ENCODE measurements around the gene MRPS18B.

DNA sequence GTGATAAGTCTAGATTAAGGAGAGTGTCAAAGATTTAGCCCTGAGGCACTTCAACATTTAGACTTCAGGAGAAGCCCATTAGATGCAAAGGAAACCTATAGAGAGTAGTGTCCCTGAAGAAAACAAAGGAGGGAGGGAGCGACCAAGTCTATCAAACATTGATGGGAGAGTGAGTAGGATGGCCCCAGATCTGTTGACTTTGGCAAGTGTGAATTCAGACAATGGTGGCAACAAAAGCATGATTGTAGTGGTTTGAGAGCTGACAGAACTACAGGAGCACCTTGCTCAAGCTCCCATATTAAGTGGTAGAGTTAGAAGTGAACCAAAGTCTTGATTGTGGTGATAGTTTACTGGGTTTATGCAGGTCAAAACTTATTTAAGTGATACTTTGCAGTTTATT lies 47.4 kb upstream of the MRPS18B start:
- no peak for TF ChIP-seq ZNF510 (CRISPR knock-in tag; IDR thresholded peaks at IDR 0.05; ENCODE audit: low read depth)
- TF ChIP-seq, protein P1, sequence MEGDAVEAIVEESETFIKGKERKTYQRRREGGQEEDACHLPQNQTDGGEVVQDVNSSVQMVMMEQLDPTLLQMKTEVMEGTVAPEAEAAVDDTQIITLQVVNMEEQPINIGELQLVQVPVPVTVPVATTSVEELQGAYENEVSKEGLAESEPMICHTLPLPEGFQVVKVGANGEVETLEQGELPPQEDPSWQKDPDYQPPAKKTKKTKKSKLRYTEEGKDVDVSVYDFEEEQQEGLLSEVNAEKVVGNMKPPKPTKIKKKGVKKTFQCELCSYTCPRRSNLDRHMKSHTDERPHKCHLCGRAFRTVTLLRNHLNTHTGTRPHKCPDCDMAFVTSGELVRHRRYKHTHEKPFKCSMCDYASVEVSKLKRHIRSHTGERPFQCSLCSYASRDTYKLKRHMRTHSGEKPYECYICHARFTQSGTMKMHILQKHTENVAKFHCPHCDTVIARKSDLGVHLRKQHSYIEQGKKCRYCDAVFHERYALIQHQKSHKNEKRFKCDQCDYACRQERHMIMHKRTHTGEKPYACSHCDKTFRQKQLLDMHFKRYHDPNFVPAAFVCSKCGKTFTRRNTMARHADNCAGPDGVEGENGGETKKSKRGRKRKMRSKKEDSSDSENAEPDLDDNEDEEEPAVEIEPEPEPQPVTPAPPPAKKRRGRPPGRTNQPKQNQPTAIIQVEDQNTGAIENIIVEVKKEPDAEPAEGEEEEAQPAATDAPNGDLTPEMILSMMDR (CRISPR knock-in tag; IDR thresholded peaks at IDR 0.05), result no peak
- TF ChIP-seq ZBTB21 (CRISPR knock-in tag; IDR thresholded peaks at IDR 0.05), result no peak
- no peak for TF ChIP-seq GATAD1 (CRISPR knock-in tag; IDR thresholded peaks at IDR 0.05)
- no peak for TF ChIP-seq ZNF274 (CRISPR knock-in tag; IDR thresholded peaks at IDR 0.05)
- TF ChIP-seq, protein P2, sequence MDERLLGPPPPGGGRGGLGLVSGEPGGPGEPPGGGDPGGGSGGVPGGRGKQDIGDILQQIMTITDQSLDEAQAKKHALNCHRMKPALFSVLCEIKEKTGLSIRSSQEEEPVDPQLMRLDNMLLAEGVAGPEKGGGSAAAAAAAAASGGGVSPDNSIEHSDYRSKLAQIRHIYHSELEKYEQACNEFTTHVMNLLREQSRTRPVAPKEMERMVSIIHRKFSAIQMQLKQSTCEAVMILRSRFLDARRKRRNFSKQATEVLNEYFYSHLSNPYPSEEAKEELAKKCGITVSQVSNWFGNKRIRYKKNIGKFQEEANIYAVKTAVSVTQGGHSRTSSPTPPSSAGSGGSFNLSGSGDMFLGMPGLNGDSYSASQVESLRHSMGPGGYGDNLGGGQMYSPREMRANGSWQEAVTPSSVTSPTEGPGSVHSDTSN (CRISPR knock-in tag; IDR thresholded peaks at IDR 0.05), result no peak
- TF ChIP-seq GTF2F1 (IDR thresholded peaks at IDR 0.05; ENCODE audit: low read length), result no peak
- TF ChIP-seq TCF7L2 (IDR thresholded peaks at IDR 0.05; ENCODE audit: low read depth, low read length), result no peak
- TF ChIP-seq, protein P3, sequence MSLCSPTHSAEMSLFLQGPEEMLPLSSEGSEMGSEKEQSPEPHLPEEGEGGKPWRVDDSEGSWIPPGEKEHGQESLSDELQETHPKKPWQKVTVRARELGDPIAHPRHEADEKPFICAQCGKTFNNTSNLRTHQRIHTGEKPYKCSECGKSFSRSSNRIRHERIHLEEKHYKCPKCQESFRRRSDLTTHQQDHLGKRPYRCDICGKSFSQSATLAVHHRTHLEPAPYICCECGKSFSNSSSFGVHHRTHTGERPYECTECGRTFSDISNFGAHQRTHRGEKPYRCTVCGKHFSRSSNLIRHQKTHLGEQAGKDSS (CRISPR knock-in tag; IDR thresholded peaks at IDR 0.05; ENCODE audit: borderline replicate concordance, low read depth), result no peak
- no peak for TF ChIP-seq NCOA2 (CRISPR knock-in tag; IDR thresholded peaks at IDR 0.05)
- TF ChIP-seq KMT2B (CRISPR knock-in tag; IDR thresholded peaks at IDR 0.05), result no peak
- no peak for TF ChIP-seq SRSF4 (IDR thresholded peaks at IDR 0.05; ENCODE audit: low read depth, low read length, poor library complexity, severe bottlenecking)
- TF ChIP-seq, protein P4, sequence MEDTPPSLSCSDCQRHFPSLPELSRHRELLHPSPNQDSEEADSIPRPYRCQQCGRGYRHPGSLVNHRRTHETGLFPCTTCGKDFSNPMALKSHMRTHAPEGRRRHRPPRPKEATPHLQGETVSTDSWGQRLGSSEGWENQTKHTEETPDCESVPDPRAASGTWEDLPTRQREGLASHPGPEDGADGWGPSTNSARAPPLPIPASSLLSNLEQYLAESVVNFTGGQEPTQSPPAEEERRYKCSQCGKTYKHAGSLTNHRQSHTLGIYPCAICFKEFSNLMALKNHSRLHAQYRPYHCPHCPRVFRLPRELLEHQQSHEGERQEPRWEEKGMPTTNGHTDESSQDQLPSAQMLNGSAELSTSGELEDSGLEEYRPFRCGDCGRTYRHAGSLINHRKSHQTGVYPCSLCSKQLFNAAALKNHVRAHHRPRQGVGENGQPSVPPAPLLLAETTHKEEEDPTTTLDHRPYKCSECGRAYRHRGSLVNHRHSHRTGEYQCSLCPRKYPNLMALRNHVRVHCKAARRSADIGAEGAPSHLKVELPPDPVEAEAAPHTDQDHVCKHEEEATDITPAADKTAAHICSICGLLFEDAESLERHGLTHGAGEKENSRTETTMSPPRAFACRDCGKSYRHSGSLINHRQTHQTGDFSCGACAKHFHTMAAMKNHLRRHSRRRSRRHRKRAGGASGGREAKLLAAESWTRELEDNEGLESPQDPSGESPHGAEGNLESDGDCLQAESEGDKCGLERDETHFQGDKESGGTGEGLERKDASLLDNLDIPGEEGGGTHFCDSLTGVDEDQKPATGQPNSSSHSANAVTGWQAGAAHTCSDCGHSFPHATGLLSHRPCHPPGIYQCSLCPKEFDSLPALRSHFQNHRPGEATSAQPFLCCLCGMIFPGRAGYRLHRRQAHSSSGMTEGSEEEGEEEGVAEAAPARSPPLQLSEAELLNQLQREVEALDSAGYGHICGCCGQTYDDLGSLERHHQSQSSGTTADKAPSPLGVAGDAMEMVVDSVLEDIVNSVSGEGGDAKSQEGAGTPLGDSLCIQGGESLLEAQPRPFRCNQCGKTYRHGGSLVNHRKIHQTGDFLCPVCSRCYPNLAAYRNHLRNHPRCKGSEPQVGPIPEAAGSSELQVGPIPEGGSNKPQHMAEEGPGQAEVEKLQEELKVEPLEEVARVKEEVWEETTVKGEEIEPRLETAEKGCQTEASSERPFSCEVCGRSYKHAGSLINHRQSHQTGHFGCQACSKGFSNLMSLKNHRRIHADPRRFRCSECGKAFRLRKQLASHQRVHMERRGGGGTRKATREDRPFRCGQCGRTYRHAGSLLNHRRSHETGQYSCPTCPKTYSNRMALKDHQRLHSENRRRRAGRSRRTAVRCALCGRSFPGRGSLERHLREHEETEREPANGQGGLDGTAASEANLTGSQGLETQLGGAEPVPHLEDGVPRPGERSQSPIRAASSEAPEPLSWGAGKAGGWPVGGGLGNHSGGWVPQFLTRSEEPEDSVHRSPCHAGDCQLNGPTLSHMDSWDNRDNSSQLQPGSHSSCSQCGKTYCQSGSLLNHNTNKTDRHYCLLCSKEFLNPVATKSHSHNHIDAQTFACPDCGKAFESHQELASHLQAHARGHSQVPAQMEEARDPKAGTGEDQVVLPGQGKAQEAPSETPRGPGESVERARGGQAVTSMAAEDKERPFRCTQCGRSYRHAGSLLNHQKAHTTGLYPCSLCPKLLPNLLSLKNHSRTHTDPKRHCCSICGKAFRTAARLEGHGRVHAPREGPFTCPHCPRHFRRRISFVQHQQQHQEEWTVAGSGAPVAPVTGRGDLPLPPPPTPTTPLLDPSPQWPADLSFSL (CRISPR knock-in tag; IDR thresholded peaks at IDR 0.05), result no peak
- TF ChIP-seq POLR2AphosphoS5 (IDR thresholded peaks at IDR 0.05; ENCODE audit: low read depth, low read length), result no peak

Data from HepG2 (cell line).